NB4 (cell line): Measurements from ENCODE around the gene SUMF1.

Source experiments
- DNase-seq: peaks from one replicate; pipeline ENCODE4 v3.0.0; 2010; ENCODE audit warnings: low read depth
- H3K4me3 ChIP-seq: one replicate; pipeline ENCODE4 v1.5.1; 2011; ENCODE audit warnings: mild to moderate bottlenecking, low read depth, low read length, moderate library complexity
- MAX ChIP-seq: IDR thresholded peaks from 2 replicates; pipeline ENCODE4 v1.6.1; 2011; ENCODE audit warnings: low read depth, low read length
- MYC ChIP-seq: IDR thresholded peaks from 2 replicates; pipeline ENCODE4 v1.6.1; 2011; ENCODE audit warnings: low read depth, low read length
- POLR2A ChIP-seq: IDR thresholded peaks from 2 replicates; pipeline ENCODE4 v1.6.1; 2011; ENCODE audit warnings: mild to moderate bottlenecking; ENCODE audit not compliant: insufficient read length; ENCODE audit errors: extremely low read depth
- TF ChIP-seq, protein P1 (sequence below): IDR thresholded peaks from one replicate; pipeline ENCODE4 v1.5.1; 2012; ENCODE audit warnings: low read depth, low read length

Gene SUMF1

DNA sequence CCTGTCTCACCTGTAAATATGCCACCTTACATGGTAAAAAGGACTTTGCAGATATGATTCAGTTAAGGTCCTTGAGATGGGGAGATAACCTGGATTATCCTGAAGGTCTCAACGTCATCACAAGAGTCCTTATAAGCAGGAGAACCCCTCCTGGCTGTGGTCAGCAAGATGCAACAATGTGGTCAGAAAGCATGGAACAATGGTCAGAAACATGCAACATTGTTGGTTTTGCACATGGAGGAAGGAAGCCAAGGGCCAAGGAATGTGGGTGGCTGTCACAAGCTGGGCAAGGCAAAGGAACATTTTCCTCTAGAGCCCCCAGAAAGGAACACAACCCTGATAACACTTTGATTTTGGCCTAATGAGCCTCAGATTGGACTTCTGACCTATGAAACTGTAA is 9.4 kb upstream of the SUMF1 start:
- TF ChIP-seq, protein P1, sequence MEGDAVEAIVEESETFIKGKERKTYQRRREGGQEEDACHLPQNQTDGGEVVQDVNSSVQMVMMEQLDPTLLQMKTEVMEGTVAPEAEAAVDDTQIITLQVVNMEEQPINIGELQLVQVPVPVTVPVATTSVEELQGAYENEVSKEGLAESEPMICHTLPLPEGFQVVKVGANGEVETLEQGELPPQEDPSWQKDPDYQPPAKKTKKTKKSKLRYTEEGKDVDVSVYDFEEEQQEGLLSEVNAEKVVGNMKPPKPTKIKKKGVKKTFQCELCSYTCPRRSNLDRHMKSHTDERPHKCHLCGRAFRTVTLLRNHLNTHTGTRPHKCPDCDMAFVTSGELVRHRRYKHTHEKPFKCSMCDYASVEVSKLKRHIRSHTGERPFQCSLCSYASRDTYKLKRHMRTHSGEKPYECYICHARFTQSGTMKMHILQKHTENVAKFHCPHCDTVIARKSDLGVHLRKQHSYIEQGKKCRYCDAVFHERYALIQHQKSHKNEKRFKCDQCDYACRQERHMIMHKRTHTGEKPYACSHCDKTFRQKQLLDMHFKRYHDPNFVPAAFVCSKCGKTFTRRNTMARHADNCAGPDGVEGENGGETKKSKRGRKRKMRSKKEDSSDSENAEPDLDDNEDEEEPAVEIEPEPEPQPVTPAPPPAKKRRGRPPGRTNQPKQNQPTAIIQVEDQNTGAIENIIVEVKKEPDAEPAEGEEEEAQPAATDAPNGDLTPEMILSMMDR = no peak
- no peak for TF ChIP-seq MYC
- TF ChIP-seq POLR2A = no peak
- TF ChIP-seq MAX = no peak
- no peak overlapping the region for H3K4me3 ChIP-seq
- DNase-seq = peak; percentile 20

- no peak overlapping the region for H3K4me3 ChIP-seq
- TF ChIP-seq MYC (no peak), MAX (no peak), POLR2A (no peak)
- TF ChIP-seq, protein P1 = no peak
- peak; percentile 28 for DNase-seq
Observed at GRCh38 chr3:4475804-4476203, 8.7 kb upstream of the SUMF1 start.

DNA sequence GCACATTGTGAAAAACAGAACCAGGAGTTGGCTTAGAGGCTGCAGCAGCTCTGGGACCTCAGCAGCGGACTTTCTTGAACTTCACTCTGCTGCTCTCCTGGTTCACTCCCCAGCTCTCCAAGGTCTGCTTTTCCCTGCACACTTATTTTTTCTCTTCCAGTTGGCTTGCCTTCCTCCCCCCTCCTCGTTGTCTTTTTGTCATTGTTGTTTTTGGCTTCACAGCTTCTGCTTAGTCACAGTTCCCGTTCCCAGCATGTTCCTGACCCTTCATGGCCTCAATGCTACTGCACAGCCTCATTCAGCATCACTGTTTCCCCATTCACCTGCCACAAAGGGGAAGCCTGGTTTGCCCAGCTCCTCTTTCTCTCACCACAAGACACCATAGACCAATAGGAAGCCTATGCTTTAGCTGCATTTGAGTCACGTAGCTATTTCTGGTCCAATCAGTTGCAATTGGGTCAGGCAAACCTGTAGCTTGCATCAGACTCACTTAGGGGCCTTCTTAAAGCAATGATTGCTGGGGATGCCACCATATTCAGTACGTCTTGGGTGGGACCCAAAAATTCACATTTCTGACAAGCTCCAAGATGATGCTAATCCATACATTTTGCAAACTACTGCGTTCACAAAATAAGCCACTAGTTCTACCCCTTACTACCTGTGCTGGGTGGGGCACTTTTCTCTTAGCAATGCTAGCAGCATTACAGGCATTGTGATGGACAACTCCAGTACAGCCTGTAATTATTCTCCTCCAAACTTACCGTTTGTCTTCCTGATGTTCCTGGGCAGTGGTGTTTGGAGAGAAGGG is 7.8 kb upstream of the SUMF1 start:
- peak; percentile 40; the same call in 1 of the 2 replicates for TF ChIP-seq MAX
- peak; percentile 21; the same call in 1 of the 2 replicates for TF ChIP-seq MYC
- TF ChIP-seq, protein P1 = no peak
- peak; percentile 14 for TF ChIP-seq POLR2A

DNA sequence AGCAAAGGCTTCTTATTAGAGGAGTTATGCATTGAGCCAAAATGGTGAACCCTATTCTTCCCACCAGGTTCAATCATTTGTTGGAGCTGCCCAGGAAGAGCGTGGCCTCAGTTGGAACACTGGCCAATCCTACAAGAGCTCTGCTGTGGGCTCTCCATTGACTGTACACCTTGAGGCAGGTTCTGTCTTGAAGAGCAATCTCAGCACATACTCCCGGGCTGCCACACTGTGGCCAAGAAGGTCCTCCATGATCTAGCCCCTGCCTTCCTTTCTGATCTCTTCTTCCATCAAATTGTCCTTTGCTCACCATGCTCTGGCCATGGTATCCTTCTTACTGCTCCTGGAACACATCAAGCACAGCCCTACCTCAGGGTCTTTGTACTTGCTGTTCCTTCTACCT is 5.7 kb upstream of the SUMF1 start:
- TF ChIP-seq MAX (no peak), MYC (no peak), POLR2A (no peak)
- TF ChIP-seq, protein P1 = no peak
- H3K4me3 ChIP-seq = no peak overlapping the region
- DNase-seq = no peak

More for the DNA sequence above, 7.8 kb upstream of the SUMF1 start:
- peak; percentile 96 for DNase-seq
- peak overlapping the region; percentile 34 for H3K4me3 ChIP-seq

GRCh38 chr3:4472312-4472711 is 5.2 kb upstream of the SUMF1 start:
- H3K4me3 ChIP-seq = no peak overlapping the region
- DNase-seq = no peak
- TF ChIP-seq MYC = no peak

GRCh38 chr3:4471907-4472306 is 4.8 kb upstream of the SUMF1 start:
- TF ChIP-seq MYC = no peak
- no peak for TF ChIP-seq POLR2A
- no peak for TF ChIP-seq MAX
- TF ChIP-seq, protein P1 = no peak
- DNase-seq = no peak
- no peak overlapping the region for H3K4me3 ChIP-seq
